ENCODE results near the gene SLC39A13. TPM values are rescaled to one million over a fixed set of nuclear protein-coding genes. Genes with fewer than 3 reads are reported as not detected.

SLC39A13 gene
- polyA plus RNA-seq, 3 donors: 4.8 to 27.4 (median 5.9) TPM

- peaks cover 0 to 1% (median 0%) of the 10 kb centered on the region in 7 donors for H3K9me3 Mint-ChIP-seq
- Histone ChIP-seq H3K4me2 (replicated peaks; ENCODE audit: extremely low read depth, low read length, poor library complexity, severe bottlenecking) (no peak overlapping the region), H4K20me1 (ENCODE audit: insufficient read depth, low read length) (no peaks in the 10 kb centered on the region), H3K4me3 (replicated peaks in 1 of 3; ENCODE audit: low read depth in 2 of 3, low read length in 3 of 3) (no peak overlapping the region), H3K79me2 (ENCODE audit: insufficient read depth, low read length) (no peaks in the 10 kb centered on the region), H3K36me3 (replicated peaks in 1 of 2; ENCODE audit: control insufficient read depth in 1 of 2, insufficient read depth in 2 of 2, low read length in 2 of 2) (no peaks in the 10 kb centered on the region), H3K9ac (ENCODE audit: insufficient read depth, low read length, poor library complexity, severe bottlenecking) (no peak overlapping the region), H3K27ac (ENCODE audit: low read depth in 1 of 2, low read length in 2 of 2) (no peak overlapping the region), H2AFZ (ENCODE audit: insufficient read depth, low read depth, low read length, poor library complexity, severe bottlenecking) (no peak overlapping the region), H3K4me1 (ENCODE audit: control insufficient read depth in 1 of 2, insufficient read depth in 2 of 2, low read length in 2 of 2) (no peaks in the 10 kb centered on the region), H3K27me3 (ENCODE audit: control insufficient read depth in 2 of 2, insufficient read depth in 2 of 2, low read length in 2 of 2) (no peaks in the 10 kb centered on the region), H3K9me3 (replicated peaks in 1 of 2; ENCODE audit: control insufficient read depth in 1 of 2, insufficient read depth in 1 of 2, low read length in 2 of 2) (no peaks in the 10 kb centered on the region)
- H3K27ac Mint-ChIP-seq: no peak overlapping the region
- DNase-seq: no peak
- no peak overlapping the region for H3K4me3 Mint-ChIP-seq
- 92% methylated on average over 12 of the region's 12 CpGs for WGBS (ENCODE audit: insufficient coverage)
- H3K36me3 Mint-ChIP-seq: no peaks in the 10 kb centered on the region
- TF ChIP-seq CTCF (IDR thresholded peaks at IDR 0.05): no peak
- H3K27me3 Mint-ChIP-seq (ENCODE audit: low read depth in 3 of 3): peaks cover 0 to 2% (median 0%) of the 10 kb centered on the region in 3 donors
- intact Hi-C loops (cut with micrococcal nuclease): no loop called here
- H3K4me1 Mint-ChIP-seq: no peaks in the 10 kb centered on the region
These were observed 39.5 kb downstream of the SLC39A13 start for GRCh38 chr11:47447906-47448305.

GRCh38 chr11:47448566-47449427 is 40.4 kb downstream of the SLC39A13 start, which contains the start of gene RAPSN:
Gene RAPSN, minus strand, starts transcription at chr11:47449136. Its CDS starts 172 bp downstream, at chr11:47448964.
- no peak for TF ChIP-seq CTCF (IDR thresholded peaks at IDR 0.05)
- no peaks in the 10 kb centered on the region for H3K9me3 ChIP-seq (replicated peaks in 1 of 2; ENCODE audit: control insufficient read depth in 1 of 2, insufficient read depth in 1 of 2, low read length in 2 of 2)
- H3K27me3 Mint-ChIP-seq (ENCODE audit: low read depth in 3 of 3): peaks cover 0 to 2% (median 0%) of the 10 kb centered on the region in 3 donors
- peaks cover 0 to 7% (median 3%) of the 10 kb centered on the region in 7 donors for H3K9me3 Mint-ChIP-seq
- no peak within 1 kb of the TSS for H3K27ac ChIP-seq (ENCODE audit: low read depth in 1 of 2, low read length in 2 of 2)
- no peak within 1 kb of the TSS for H3K4me3 ChIP-seq (replicated peaks in 1 of 3; ENCODE audit: low read depth in 2 of 3, low read length in 3 of 3)
- DNase-seq: no peak
- H3K27me3 ChIP-seq (ENCODE audit: control insufficient read depth in 2 of 2, insufficient read depth in 2 of 2, low read length in 2 of 2): no peaks in the 10 kb centered on the region
- no peak within 1 kb of the TSS for H3K4me2 ChIP-seq (replicated peaks; ENCODE audit: extremely low read depth, low read length, poor library complexity, severe bottlenecking)
- H3K9ac ChIP-seq (ENCODE audit: insufficient read depth, low read length, poor library complexity, severe bottlenecking): no peak within 1 kb of the TSS
- no peaks in the 10 kb centered on the region for H3K36me3 ChIP-seq (replicated peaks in 1 of 2; ENCODE audit: control insufficient read depth in 1 of 2, insufficient read depth in 2 of 2, low read length in 2 of 2)
- H3K4me1 Mint-ChIP-seq: no peaks in the 10 kb centered on the region
- H3K79me2 ChIP-seq (ENCODE audit: insufficient read depth, low read length): no peaks in the 10 kb centered on the region
- no peaks in the 10 kb centered on the region for H3K4me1 ChIP-seq (ENCODE audit: control insufficient read depth in 1 of 2, insufficient read depth in 2 of 2, low read length in 2 of 2)
- WGBS (ENCODE audit: insufficient coverage): 96% methylated on average over 32 of the region's 32 CpGs
- intact Hi-C loops (cut with micrococcal nuclease): no loop called here
- peaks cover 0 to 2% of the 10 kb centered on the region in 2 donors for H3K36me3 Mint-ChIP-seq
- no peaks in the 10 kb centered on the region for H4K20me1 ChIP-seq (ENCODE audit: insufficient read depth, low read length)
- H3K4me3 Mint-ChIP-seq: no peak within 1 kb of the TSS
- H2AFZ ChIP-seq (ENCODE audit: insufficient read depth, low read depth, low read length, poor library complexity, severe bottlenecking): no peak within 1 kb of the TSS
- H3K27ac Mint-ChIP-seq: no peak within 1 kb of the TSS
